ENCODE results near the gene MEIKIN. TPM values are rescaled to one million over a fixed set of nuclear protein-coding genes. Genes with fewer than 3 reads are reported as not detected.
"Not testable (repeated sequence)": the region's sequence is repeated elsewhere in the genome, so short reads cannot be mapped to it uniquely, and the experiment has no call there.

MEIKIN gene
- polyA plus RNA-seq, 4 donors: 0.36 TPM; not detected in 3

- no peak for DNase-seq (ENCODE audit: low read depth in 4 of 4, low spot score in 3 of 4)
Observed at GRCh38 chr5:131814990-131815389, 130.5 kb downstream of the MEIKIN start.

GRCh38 chr5:131812371-131813160 lies 132.9 kb downstream of the MEIKIN start:
- no peak for DNase-seq (ENCODE audit: low read depth in 4 of 4, low spot score in 3 of 4)

GRCh38 chr5:131810510-131811249 lies 134.8 kb downstream of the MEIKIN start:
- no peak for DNase-seq (ENCODE audit: low read depth in 4 of 4, low spot score in 3 of 4)

GRCh38 chr5:131796793-131797693 lies 148.4 kb downstream of the MEIKIN start, which contains the start of gene FNIP1:
FNIP1 (minus strand) TSS chr5:131797017; CDS start chr5:131796921, 96 bp downstream.
- peak; percentile 91 to 93 (median 92) for DNase-seq (ENCODE audit: low read depth in 4 of 4, low spot score in 3 of 4)

GRCh38 chr5:131795879-131796792 lies 149.3 kb downstream of the MEIKIN start:
- DNase-seq (ENCODE audit: low read depth in 4 of 4, low spot score in 3 of 4): peak; percentile 21 to 38 (median 31)

- DNase-seq (ENCODE audit: low read depth in 4 of 4, low spot score in 3 of 4): no peak
Observed at GRCh38 chr5:131795228-131795627, 150.2 kb downstream of the MEIKIN start.

GRCh38 chr5:131794586-131794985 lies 150.9 kb downstream of the MEIKIN start:
- DNase-seq (ENCODE audit: low read depth in 4 of 4, low spot score in 3 of 4): no peak

GRCh38 chr5:131792896-131793295 lies 152.6 kb downstream of the MEIKIN start:
- DNase-seq (ENCODE audit: low read depth in 4 of 4, low spot score in 3 of 4): no peak

- DNase-seq (ENCODE audit: low read depth in 4 of 4, low spot score in 3 of 4): no peak
Observed at GRCh38 chr5:131791866-131792265, 153.6 kb downstream of the MEIKIN start.

- no peak for DNase-seq (ENCODE audit: low read depth in 4 of 4, low spot score in 3 of 4)
Observed at GRCh38 chr5:131790550-131790949, 154.9 kb downstream of the MEIKIN start.

GRCh38 chr5:131789765-131790164 lies 155.7 kb downstream of the MEIKIN start:
- no peak for DNase-seq (ENCODE audit: low read depth in 4 of 4, low spot score in 3 of 4)

GRCh38 chr5:131787736-131788135 lies 157.7 kb downstream of the MEIKIN start:
- no peak for DNase-seq (ENCODE audit: low read depth in 4 of 4, low spot score in 3 of 4)

GRCh38 chr5:131786900-131787692 lies 158.4 kb downstream of the MEIKIN start:
- no peak for DNase-seq (ENCODE audit: low read depth in 4 of 4, low spot score in 3 of 4)

GRCh38 chr5:131786036-131786435 lies 159.4 kb downstream of the MEIKIN start:
- DNase-seq (ENCODE audit: low read depth in 4 of 4, low spot score in 3 of 4): no peak

GRCh38 chr5:131783874-131784273 lies 161.6 kb downstream of the MEIKIN start:
- no peak for DNase-seq (ENCODE audit: low read depth in 4 of 4, low spot score in 3 of 4)

GRCh38 chr5:131783357-131783756 lies 162.1 kb downstream of the MEIKIN start:
- no peak for DNase-seq (ENCODE audit: low read depth in 4 of 4, low spot score in 3 of 4)

- DNase-seq (ENCODE audit: low read depth in 4 of 4, low spot score in 3 of 4): no peak
Observed at GRCh38 chr5:131782717-131783116, 162.7 kb downstream of the MEIKIN start.

GRCh38 chr5:131778141-131778540 lies 167.3 kb downstream of the MEIKIN start:
- not testable (repeated sequence) for DNase-seq (ENCODE audit: low read depth in 4 of 4, low spot score in 3 of 4)

GRCh38 chr5:131776450-131776849 lies 169.0 kb downstream of the MEIKIN start:
- DNase-seq (ENCODE audit: low read depth in 4 of 4, low spot score in 3 of 4): no peak
